ENCODE data around the gene TSHB. TPM values are rescaled to one million over a fixed set of nuclear protein-coding genes. Genes with fewer than 3 reads are reported as not detected.

TSHB gene
- total and polyA plus RNA-seq, 4 donors = not detected

GRCh38 chr1:115059316-115059715, 29.7 kb downstream of the TSHB start:
- 48 to 49% methylated on average over 2 of the region's 2 CpGs for WGBS, 2 donors
- TF ChIP-seq, protein P1, sequence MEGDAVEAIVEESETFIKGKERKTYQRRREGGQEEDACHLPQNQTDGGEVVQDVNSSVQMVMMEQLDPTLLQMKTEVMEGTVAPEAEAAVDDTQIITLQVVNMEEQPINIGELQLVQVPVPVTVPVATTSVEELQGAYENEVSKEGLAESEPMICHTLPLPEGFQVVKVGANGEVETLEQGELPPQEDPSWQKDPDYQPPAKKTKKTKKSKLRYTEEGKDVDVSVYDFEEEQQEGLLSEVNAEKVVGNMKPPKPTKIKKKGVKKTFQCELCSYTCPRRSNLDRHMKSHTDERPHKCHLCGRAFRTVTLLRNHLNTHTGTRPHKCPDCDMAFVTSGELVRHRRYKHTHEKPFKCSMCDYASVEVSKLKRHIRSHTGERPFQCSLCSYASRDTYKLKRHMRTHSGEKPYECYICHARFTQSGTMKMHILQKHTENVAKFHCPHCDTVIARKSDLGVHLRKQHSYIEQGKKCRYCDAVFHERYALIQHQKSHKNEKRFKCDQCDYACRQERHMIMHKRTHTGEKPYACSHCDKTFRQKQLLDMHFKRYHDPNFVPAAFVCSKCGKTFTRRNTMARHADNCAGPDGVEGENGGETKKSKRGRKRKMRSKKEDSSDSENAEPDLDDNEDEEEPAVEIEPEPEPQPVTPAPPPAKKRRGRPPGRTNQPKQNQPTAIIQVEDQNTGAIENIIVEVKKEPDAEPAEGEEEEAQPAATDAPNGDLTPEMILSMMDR (IDR thresholded peaks at IDR 0.05; ENCODE audit: control extremely low read depth, extremely low read depth) = no peak
- Histone ChIP-seq H3K27ac (ENCODE audit: low read depth in 1 of 2, low read length in 1 of 2) (no peak overlapping the region), H3K36me3 (ENCODE audit: control insufficient read depth in 4 of 4, insufficient read depth in 4 of 4, low read length in 4 of 4) (no peaks in the 10 kb centered on the region), H3K4me3 (no peak overlapping the region), H3K4me1 (ENCODE audit: control insufficient read depth in 5 of 5, insufficient read depth in 5 of 5, low read length in 5 of 5) (peaks cover 0 to 5% (median 3%) of the 10 kb centered on the region in 5 donors), H3K9me3 (ENCODE audit: control insufficient read depth in 4 of 4, insufficient read depth in 3 of 4, low read length in 3 of 4) (no peaks in the 10 kb centered on the region), H3K9ac (ENCODE audit: insufficient read depth in 1 of 2, low read length in 2 of 2) (no peak overlapping the region), H3K27me3 (ENCODE audit: control insufficient read depth in 3 of 3, insufficient read depth in 3 of 3, low read length in 2 of 3) (no peaks in the 10 kb centered on the region)
- no peak for ATAC-seq (ENCODE audit: insufficient read depth, low FRiP score)
- DNase-seq = no peak

DNA sequence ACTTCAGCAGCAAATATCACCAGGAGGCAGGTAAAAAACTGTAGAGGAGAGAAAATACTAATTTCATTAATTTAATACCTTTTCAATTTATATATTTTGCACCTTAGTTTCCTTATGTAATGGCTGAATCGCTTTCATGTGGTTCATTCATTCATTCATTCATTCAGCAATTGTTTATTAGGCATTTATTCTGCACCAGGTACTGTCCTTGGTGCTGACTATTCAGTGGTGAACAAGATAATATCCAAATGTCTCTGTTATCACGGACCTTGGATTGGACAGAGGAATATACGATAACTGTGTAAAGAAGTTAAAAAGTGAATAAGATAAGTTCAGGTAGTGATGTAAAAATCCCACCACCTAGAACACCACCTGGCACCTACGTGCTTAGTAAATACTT, 30.9 kb downstream of the TSHB start:
- H3K27me3 ChIP-seq (ENCODE audit: control insufficient read depth in 3 of 3, insufficient read depth in 3 of 3, low read length in 2 of 3) = no peaks in the 10 kb centered on the region
- H3K9ac ChIP-seq (ENCODE audit: insufficient read depth in 1 of 2, low read length in 2 of 2) = no peak overlapping the region
- peaks cover 0 to 5% (median 3%) of the 10 kb centered on the region in 5 donors for H3K4me1 ChIP-seq (ENCODE audit: control insufficient read depth in 5 of 5, insufficient read depth in 5 of 5, low read length in 5 of 5)
- no peak overlapping the region for H3K4me3 ChIP-seq
- no peaks in the 10 kb centered on the region for H3K9me3 ChIP-seq (ENCODE audit: control insufficient read depth in 4 of 4, insufficient read depth in 3 of 4, low read length in 3 of 4)
- no peak overlapping the region for H3K27ac ChIP-seq (ENCODE audit: low read depth in 1 of 2, low read length in 1 of 2)
- ATAC-seq (ENCODE audit: insufficient read depth, low FRiP score) (no peak), DNase-seq (no peak)
- WGBS, 2 donors = 79% methylated on average over 4 of the region's 4 CpGs
- TF ChIP-seq, protein P1 (IDR thresholded peaks at IDR 0.05; ENCODE audit: control extremely low read depth, extremely low read depth) = no peak
- no peaks in the 10 kb centered on the region for H3K36me3 ChIP-seq (ENCODE audit: control insufficient read depth in 4 of 4, insufficient read depth in 4 of 4, low read length in 4 of 4)

GRCh38 chr1:115062542-115063004, 32.9 kb downstream of the TSHB start:
- Histone ChIP-seq H3K27me3 (ENCODE audit: control insufficient read depth in 3 of 3, insufficient read depth in 3 of 3, low read length in 2 of 3) (no peaks in the 10 kb centered on the region), H3K9ac (ENCODE audit: insufficient read depth in 1 of 2, low read length in 2 of 2) (no peak overlapping the region), H3K4me3 (no peak overlapping the region), H3K9me3 (ENCODE audit: control insufficient read depth in 4 of 4, insufficient read depth in 3 of 4, low read length in 3 of 4) (no peaks in the 10 kb centered on the region), H3K27ac (ENCODE audit: low read depth in 1 of 2, low read length in 1 of 2) (no peak overlapping the region), H3K4me1 (ENCODE audit: control insufficient read depth in 5 of 5, insufficient read depth in 5 of 5, low read length in 5 of 5) (peaks cover 0 to 4% (median 0%) of the 10 kb centered on the region in 5 donors), H3K36me3 (ENCODE audit: control insufficient read depth in 4 of 4, insufficient read depth in 4 of 4, low read length in 4 of 4) (peaks cover 0 to 2% (median 0%) of the 10 kb centered on the region in 4 donors)
- ATAC-seq (ENCODE audit: insufficient read depth, low FRiP score) = peak; percentile 73
- TF ChIP-seq, protein P1 (IDR thresholded peaks at IDR 0.05; ENCODE audit: control extremely low read depth, extremely low read depth) = no peak
- DNase-seq = no peak
- 20 to 37% methylated on average over 7 of the region's 7 CpGs for WGBS, 2 donors

Data from lung (tissue), 12 donors.